ENCODE data around the gene CEND1. TPM values are rescaled to one million over a fixed set of nuclear protein-coding genes. Genes with fewer than 3 reads are reported as not detected.
A peak's percentile ranks its signal among the peaks of the same experiment; 100 is the strongest.
"Not testable (repeated sequence)": the region's sequence is repeated elsewhere in the genome, so short reads cannot be mapped to it uniquely, and the experiment has no call there.

The CEND1 gene
- total RNA-seq, 6 donors from 2014 or later, result not detected

DNA sequence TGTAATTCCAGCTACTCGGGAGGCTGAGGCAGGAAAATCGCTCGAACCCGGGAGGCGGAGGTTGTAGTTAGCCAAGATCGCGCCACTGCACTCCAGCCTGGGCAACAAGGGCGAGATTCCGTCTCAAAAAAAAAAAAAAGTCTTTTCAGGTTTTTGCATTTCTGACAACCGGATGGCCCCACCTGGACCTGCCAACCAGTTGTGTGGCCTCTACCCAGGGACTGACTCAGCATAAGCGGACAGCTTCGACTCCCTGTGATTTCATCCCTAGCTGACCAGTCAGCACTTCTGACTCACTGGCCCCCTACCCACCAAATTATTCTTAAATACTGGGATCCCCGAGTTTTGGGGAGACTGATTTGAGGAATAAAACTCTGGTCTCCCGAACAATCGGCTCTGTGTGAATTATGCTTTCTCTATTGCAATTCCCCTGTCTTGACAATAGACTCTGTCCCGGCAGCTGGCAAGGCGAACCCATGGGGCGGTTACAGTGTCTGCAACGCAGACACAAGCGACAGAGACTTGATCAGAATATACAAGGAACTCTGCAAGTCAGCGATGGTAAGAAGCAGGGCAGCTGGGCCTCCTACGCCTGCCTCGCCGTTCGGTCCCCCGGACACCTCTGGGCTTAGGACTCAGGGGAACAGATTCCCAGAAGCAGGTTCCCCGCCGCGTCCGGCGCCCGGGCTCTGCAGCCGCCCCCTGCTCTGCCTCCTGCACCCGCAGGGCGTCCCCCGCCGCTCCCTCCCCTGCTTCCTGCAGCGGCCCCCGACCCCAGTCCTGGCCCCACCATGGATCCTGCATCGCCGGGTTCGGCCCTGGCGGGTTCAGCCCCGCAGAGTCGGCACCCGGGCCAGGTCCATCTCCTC is 43.4 kb downstream of the CEND1 start:
- TF ChIP-seq, protein P1, sequence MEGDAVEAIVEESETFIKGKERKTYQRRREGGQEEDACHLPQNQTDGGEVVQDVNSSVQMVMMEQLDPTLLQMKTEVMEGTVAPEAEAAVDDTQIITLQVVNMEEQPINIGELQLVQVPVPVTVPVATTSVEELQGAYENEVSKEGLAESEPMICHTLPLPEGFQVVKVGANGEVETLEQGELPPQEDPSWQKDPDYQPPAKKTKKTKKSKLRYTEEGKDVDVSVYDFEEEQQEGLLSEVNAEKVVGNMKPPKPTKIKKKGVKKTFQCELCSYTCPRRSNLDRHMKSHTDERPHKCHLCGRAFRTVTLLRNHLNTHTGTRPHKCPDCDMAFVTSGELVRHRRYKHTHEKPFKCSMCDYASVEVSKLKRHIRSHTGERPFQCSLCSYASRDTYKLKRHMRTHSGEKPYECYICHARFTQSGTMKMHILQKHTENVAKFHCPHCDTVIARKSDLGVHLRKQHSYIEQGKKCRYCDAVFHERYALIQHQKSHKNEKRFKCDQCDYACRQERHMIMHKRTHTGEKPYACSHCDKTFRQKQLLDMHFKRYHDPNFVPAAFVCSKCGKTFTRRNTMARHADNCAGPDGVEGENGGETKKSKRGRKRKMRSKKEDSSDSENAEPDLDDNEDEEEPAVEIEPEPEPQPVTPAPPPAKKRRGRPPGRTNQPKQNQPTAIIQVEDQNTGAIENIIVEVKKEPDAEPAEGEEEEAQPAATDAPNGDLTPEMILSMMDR (IDR thresholded peaks at IDR 0.05), result no peak
- no peak for TF ChIP-seq POLR2AphosphoS5 (IDR thresholded peaks at IDR 0.05)
- no peak for TF ChIP-seq POLR2A (IDR thresholded peaks at IDR 0.05)
- no peak for TF ChIP-seq EP300 (IDR thresholded peaks at IDR 0.05)
- peak; percentile 40 to 42 for ATAC-seq (ENCODE audit: low FRiP score in 2 of 2)
- peak overlapping the region; percentile 93 to 97 (median 94) for H3K4me3 ChIP-seq
- no peaks in the 10 kb centered on the region for H3K9me3 ChIP-seq
- DNase-seq, result no peak
- H3K27me3 ChIP-seq, result no peaks in the 10 kb centered on the region
- WGBS, 2 donors, result 31 to 64% methylated on average over 18 to 40 of the region's 46 CpGs
- peaks cover 22 to 43% (median 28%) of the 10 kb centered on the region in 4 donors for H3K4me1 ChIP-seq
- H3K36me3 ChIP-seq, result no peaks in the 10 kb centered on the region
- H3K27ac ChIP-seq, result peak overlapping the region; percentile 89 to 96 (median 94)

DNA sequence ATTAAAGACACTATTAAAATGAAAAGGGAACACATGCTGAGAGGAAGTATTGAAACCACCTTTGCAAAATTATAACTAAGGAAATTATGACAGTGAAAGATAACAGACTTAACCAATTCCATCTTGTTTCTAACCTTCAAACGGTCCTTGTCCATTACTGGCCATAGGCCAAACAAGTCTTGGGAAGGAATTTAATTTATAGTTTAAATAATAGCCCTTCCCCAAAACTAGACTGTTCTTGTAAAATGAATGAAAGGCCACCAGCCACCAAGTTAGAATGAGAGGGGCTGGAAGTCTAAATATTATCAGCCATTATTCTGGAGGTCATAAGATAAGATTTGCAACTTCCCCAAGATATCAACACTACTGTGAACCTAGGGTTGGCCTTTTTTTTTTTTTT is 44.5 kb downstream of the CEND1 start:
- DNase-seq (no peak), ATAC-seq (ENCODE audit: low FRiP score in 2 of 2) (no peak)
- H3K9me3 ChIP-seq, result no peaks in the 10 kb centered on the region
- no peak overlapping the region for H3K27ac ChIP-seq
- 21 to 45% methylated on average over 1 of the region's 1 CpG for WGBS, 2 donors
- H3K36me3 ChIP-seq, result no peaks in the 10 kb centered on the region
- TF ChIP-seq, protein P1 (IDR thresholded peaks at IDR 0.05), result no peak
- TF ChIP-seq EP300 (IDR thresholded peaks at IDR 0.05) (no peak), POLR2AphosphoS5 (IDR thresholded peaks at IDR 0.05) (no peak), POLR2A (IDR thresholded peaks at IDR 0.05) (no peak)
- peaks cover 22 to 38% (median 28%) of the 10 kb centered on the region in 4 donors for H3K4me1 ChIP-seq
- H3K4me3 ChIP-seq, result no peak overlapping the region
- no peaks in the 10 kb centered on the region for H3K27me3 ChIP-seq

DNA sequence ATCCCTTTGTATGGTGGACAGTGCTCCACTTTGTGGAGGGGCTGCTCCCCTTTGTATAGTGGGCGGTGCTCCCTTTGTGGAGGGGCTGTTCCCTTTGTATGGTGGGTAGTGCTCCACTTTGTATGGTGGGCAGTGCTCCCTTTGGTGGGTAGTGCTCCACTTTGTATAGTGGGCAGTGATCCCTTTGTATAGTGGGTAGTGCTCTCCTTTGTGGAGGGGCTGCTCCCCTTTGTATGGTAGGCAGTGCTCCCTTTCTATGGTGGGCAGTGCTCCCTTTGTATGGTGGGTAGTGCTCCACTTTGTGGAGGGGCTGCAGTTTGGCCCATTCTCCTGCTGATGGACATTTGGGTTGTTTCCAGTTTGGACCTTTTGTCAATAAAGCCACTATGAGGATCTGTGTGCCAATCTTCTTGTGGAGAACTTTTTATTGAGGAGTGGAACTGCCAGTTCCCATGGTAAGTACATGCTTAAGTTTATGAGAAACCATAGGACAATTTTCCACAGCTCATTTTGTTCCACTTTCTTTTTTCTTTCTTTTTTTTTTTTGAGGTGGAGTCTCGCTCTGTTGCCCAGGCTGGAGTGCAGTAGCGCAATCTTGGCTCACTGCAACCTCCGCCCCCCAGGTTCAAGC is 47.2 kb downstream of the CEND1 start:
- TF ChIP-seq POLR2AphosphoS5 (IDR thresholded peaks at IDR 0.05), result no peak
- TF ChIP-seq EP300 (IDR thresholded peaks at IDR 0.05), result no peak
- no peak for TF ChIP-seq POLR2A (IDR thresholded peaks at IDR 0.05)
- TF ChIP-seq, protein P1 (IDR thresholded peaks at IDR 0.05), result no peak
- 86 to 88% methylated on average over 4 of the region's 4 CpGs for WGBS, 2 donors
- no peak for DNase-seq

DNA sequence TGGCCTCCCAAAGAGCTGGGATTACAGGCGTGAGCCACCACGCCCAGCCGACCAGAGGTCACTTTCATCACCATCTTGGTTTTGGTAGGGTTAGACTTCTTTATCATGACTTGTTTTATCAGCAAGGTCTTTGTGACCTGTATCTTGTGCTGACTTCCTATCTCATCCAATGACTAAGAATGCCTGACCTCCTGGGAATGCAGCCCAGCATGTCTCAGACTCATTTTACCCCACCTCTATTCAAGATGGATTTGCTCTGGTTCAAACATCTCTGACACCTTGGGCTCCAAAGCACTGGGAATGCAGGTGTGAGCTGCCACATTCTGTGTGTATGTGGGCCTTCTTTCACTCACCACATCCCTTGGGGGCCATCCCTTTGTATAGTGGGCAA is 47.7 kb downstream of the CEND1 start:
- H3K9me3 ChIP-seq, result no peaks in the 10 kb centered on the region
- TF ChIP-seq EP300 (IDR thresholded peaks at IDR 0.05), result no peak
- no peak for TF ChIP-seq POLR2A (IDR thresholded peaks at IDR 0.05)
- TF ChIP-seq POLR2AphosphoS5 (IDR thresholded peaks at IDR 0.05), result no peak
- TF ChIP-seq, protein P1 (IDR thresholded peaks at IDR 0.05), result no peak
- DNase-seq (no peak), ATAC-seq (ENCODE audit: low FRiP score in 2 of 2) (no peak)
- H3K27me3 ChIP-seq, result no peaks in the 10 kb centered on the region
- no peak overlapping the region for H3K4me3 ChIP-seq
- 90 to 91% methylated on average over 3 of the region's 3 CpGs for WGBS, 2 donors
- peaks cover 5 to 22% (median 18%) of the 10 kb centered on the region in 4 donors for H3K4me1 ChIP-seq
- H3K36me3 ChIP-seq, result no peaks in the 10 kb centered on the region
- no peak overlapping the region for H3K27ac ChIP-seq

More for the DNA sequence above, 47.2 kb downstream of the CEND1 start:
- Histone ChIP-seq H3K4me1 (peaks cover 5 to 17% (median 15%) of the 10 kb centered on the region in 4 donors), H3K27me3 (no peaks in the 10 kb centered on the region), H3K27ac (no peak overlapping the region), H3K36me3 (no peaks in the 10 kb centered on the region), H3K4me3 (no peak overlapping the region), H3K9me3 (no peaks in the 10 kb centered on the region)
- no peak for ATAC-seq (ENCODE audit: low FRiP score in 2 of 2)

DNA sequence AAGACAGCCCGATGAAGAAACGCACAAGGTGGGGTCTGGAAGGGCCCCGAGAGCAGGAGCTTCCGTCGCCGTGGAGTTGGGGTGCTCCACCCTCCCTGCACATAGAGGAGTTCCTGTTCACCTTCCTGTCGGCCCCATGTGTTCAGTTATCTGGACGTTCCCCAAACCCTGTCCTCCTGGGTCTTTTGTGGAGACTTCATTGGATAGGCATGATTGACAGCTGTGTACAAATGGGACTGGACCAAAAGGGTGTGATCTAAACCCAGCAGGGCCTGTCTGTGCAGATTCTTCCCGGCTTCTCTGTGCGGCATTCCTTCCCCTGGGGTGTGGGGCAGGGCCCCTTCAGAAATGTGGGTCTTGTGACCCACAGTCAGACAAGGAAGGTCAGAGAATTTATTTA is 52.0 kb downstream of the CEND1 start:
- DNase-seq, H3K4me3 ChIP-seq, H3K36me3 ChIP-seq, H3K9me3 ChIP-seq, H3K27ac ChIP-seq, H3K27me3 ChIP-seq: not testable (repeated sequence)
- peaks cover 0 to 10% (median 9%) of the 10 kb centered on the region in 4 donors for H3K4me1 ChIP-seq
- peak; percentile 23 to 61 for ATAC-seq (ENCODE audit: low FRiP score in 2 of 2)
- 30 to 42% methylated on average over 10 of the region's 10 CpGs for WGBS, 2 donors
